Keratinocyte (primary cell): Measurements from ENCODE around the gene RAB13.

Experiments used
- EZH2 ChIP-seq: IDR thresholded peaks from one replicate; pipeline ENCODE4 v1.6.1; 2012; ENCODE audit warnings: inconsistent platforms, mild to moderate bottlenecking, low read length, moderate library complexity
- TF ChIP-seq, protein P1 (sequence below), 3 experiments: IDR thresholded peaks in 1 of 3; conservative IDR thresholded peaks in 1 of 3; optimal IDR thresholded peaks in 1 of 3; 2 replicates in 2 of 3; 3 replicates in 1 of 3; pipeline versions ENCODE3 to v1.5.1; 2011; ENCODE audit warnings: low read length in 3 of 3, mild to moderate bottlenecking in 3 of 3, moderate library complexity in 2 of 3, control low read depth in 1 of 3, inconsistent platforms in 1 of 3; ENCODE audit not compliant: insufficient read depth in 2 of 3; ENCODE audit errors: extremely low read depth in 1 of 3

DNA sequence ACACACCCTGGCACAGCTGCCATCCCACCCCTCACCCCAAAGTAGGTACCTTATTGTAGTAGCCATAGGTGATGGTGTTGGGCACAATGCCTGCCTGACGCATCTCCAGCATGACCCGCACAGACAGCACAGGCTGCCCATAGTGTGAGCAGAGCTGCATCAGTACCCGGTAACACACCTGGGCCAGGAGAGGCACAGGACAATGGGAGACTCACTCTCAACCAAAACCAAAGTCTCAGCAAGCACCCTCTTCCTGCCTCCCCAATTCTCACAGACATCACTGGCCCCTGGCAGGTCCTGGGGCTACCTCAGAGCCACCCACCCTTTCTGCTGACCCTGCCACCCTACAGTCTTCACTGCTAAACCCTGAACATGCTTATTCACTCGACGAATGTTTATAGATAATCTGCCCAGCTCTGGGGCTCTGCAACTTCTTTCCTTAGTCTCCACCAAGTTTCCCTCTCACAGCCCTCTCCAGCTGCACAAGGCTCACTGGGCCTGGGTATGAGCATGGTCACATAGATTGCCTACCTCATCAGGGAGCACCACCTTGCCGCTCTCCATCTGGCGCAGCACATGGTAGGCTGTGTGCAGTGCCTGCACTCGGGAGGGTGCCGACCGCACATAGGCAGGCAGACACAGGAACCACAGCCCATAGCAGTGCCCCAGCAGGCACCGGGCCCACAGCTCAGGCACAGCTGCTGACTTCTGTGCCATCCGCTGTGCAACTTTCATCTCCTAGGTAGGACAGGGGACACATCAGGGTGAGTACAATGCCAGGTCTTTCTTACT, 49.9 kb downstream of the RAB13 start:
- no peak for TF ChIP-seq EZH2
- TF ChIP-seq, protein P1, sequence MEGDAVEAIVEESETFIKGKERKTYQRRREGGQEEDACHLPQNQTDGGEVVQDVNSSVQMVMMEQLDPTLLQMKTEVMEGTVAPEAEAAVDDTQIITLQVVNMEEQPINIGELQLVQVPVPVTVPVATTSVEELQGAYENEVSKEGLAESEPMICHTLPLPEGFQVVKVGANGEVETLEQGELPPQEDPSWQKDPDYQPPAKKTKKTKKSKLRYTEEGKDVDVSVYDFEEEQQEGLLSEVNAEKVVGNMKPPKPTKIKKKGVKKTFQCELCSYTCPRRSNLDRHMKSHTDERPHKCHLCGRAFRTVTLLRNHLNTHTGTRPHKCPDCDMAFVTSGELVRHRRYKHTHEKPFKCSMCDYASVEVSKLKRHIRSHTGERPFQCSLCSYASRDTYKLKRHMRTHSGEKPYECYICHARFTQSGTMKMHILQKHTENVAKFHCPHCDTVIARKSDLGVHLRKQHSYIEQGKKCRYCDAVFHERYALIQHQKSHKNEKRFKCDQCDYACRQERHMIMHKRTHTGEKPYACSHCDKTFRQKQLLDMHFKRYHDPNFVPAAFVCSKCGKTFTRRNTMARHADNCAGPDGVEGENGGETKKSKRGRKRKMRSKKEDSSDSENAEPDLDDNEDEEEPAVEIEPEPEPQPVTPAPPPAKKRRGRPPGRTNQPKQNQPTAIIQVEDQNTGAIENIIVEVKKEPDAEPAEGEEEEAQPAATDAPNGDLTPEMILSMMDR (optimal IDR thresholded peaks at IDR 0.05 in 1 of 3, IDR thresholded peaks at IDR 0.05 in 1 of 3, conservative IDR thresholded peaks at IDR 0.05 in 1 of 3; ENCODE audit: extremely low read depth in 1 of 3, insufficient read depth in 2 of 3, low read length in 3 of 3), result no peak
